ENCODE measurements around the gene RASSF7. TPM values are rescaled to one million over a fixed set of nuclear protein-coding genes. Genes with fewer than 3 reads are reported as not detected.

RASSF7 gene
- total RNA-seq, 1 donor from 2014 or later = 12.8 TPM

GRCh38 chr11:520428-521176 lies 40.2 kb upstream of the RASSF7 start:
- Histone ChIP-seq H3K9ac (no peak overlapping the region), H3F3A (ENCODE audit: low read depth) (peaks cover 7% of the 10 kb centered on the region), H4K20me1 (ENCODE audit: low read depth) (no peaks in the 10 kb centered on the region), H3K4me1 (no peaks in the 10 kb centered on the region), H3K36me3 (no peaks in the 10 kb centered on the region), H3K27me3 (no peaks in the 10 kb centered on the region), H3K79me2 (ENCODE audit: low read depth) (no peaks in the 10 kb centered on the region), H2AFZ (replicated peaks) (no peak overlapping the region), H3K9me3 (ENCODE audit: low read depth) (no peaks in the 10 kb centered on the region), H3K4me3 (no peak overlapping the region), H3K27ac (no peak overlapping the region), H3K4me2 (no peak overlapping the region)
- Mint-ChIP-seq H3K27ac (no peak overlapping the region), H3K9me3 (peaks cover 24% of the 10 kb centered on the region), H3K36me3 (peaks cover 12% of the 10 kb centered on the region), H3K4me1 (no peaks in the 10 kb centered on the region), H3K27me3 (ENCODE audit: insufficient read depth, low read depth) (peaks cover 2% of the 10 kb centered on the region), H3K4me3 (no peak overlapping the region)
- TF ChIP-seq EZH2 (IDR thresholded peaks at IDR 0.05) = no peak
- peak; percentile 8 for TF ChIP-seq CTCF (IDR thresholded peaks at IDR 0.05)
- no peak for TF ChIP-seq EZH2phosphoT487 (IDR thresholded peaks at IDR 0.05)
- DNase-seq (ENCODE audit: low spot score) = peak; percentile 1

GRCh38 chr11:521177-521688 lies 39.5 kb upstream of the RASSF7 start:
- Mint-ChIP-seq H3K36me3 (peaks cover 9% of the 10 kb centered on the region), H3K27me3 (ENCODE audit: insufficient read depth, low read depth) (peaks cover 2% of the 10 kb centered on the region), H3K9me3 (peaks cover 20% of the 10 kb centered on the region), H3K4me3 (no peak overlapping the region), H3K4me1 (no peaks in the 10 kb centered on the region), H3K27ac (no peak overlapping the region)
- TF ChIP-seq EZH2 (IDR thresholded peaks at IDR 0.05) (no peak), CTCF (IDR thresholded peaks at IDR 0.05) (no peak), EZH2phosphoT487 (IDR thresholded peaks at IDR 0.05) (no peak)
- no peaks in the 10 kb centered on the region for H3K27me3 ChIP-seq
- H3K4me1 ChIP-seq = no peaks in the 10 kb centered on the region
- no peak overlapping the region for H2AFZ ChIP-seq (replicated peaks)
- H4K20me1 ChIP-seq (ENCODE audit: low read depth) = no peaks in the 10 kb centered on the region
- H3K4me2 ChIP-seq = no peak overlapping the region
- no peak overlapping the region for H3K27ac ChIP-seq
- no peak for DNase-seq (ENCODE audit: low spot score)
- H3F3A ChIP-seq (ENCODE audit: low read depth) = peaks cover 7% of the 10 kb centered on the region
- no peak overlapping the region for H3K9ac ChIP-seq
- no peaks in the 10 kb centered on the region for H3K36me3 ChIP-seq
- H3K9me3 ChIP-seq (ENCODE audit: low read depth) = no peaks in the 10 kb centered on the region
- no peak overlapping the region for H3K4me3 ChIP-seq
- H3K79me2 ChIP-seq (ENCODE audit: low read depth) = no peaks in the 10 kb centered on the region

GRCh38 chr11:526192-526591 lies 34.6 kb upstream of the RASSF7 start:
- H3K27me3 Mint-ChIP-seq (ENCODE audit: insufficient read depth, low read depth) = peaks cover 2% of the 10 kb centered on the region
- no peak for TF ChIP-seq EZH2 (IDR thresholded peaks at IDR 0.05)
- no peak for TF ChIP-seq CTCF (IDR thresholded peaks at IDR 0.05)
- no peak for TF ChIP-seq EZH2phosphoT487 (IDR thresholded peaks at IDR 0.05)

More at GRCh38 chr11:526192-526591, 34.6 kb upstream of the RASSF7 start:
- Mint-ChIP-seq H3K4me1 (no peaks in the 10 kb centered on the region), H3K4me3 (no peak overlapping the region), H3K9me3 (no peaks in the 10 kb centered on the region), H3K27ac (no peak overlapping the region), H3K36me3 (peaks cover 4% of the 10 kb centered on the region)
- no peak for DNase-seq (ENCODE audit: low spot score)
- Histone ChIP-seq H3K36me3 (no peaks in the 10 kb centered on the region), H3F3A (ENCODE audit: low read depth) (no peaks in the 10 kb centered on the region), H3K4me2 (no peak overlapping the region), H2AFZ (replicated peaks) (no peak overlapping the region), H3K79me2 (ENCODE audit: low read depth) (no peaks in the 10 kb centered on the region), H4K20me1 (ENCODE audit: low read depth) (no peaks in the 10 kb centered on the region), H3K4me3 (no peak overlapping the region), H3K27me3 (no peaks in the 10 kb centered on the region), H3K9me3 (ENCODE audit: low read depth) (no peaks in the 10 kb centered on the region), H3K9ac (no peak overlapping the region), H3K4me1 (no peaks in the 10 kb centered on the region), H3K27ac (no peak overlapping the region)
